Muscle of back (tissue), 11 donors: ENCODE data around the gene MTF2. TPM values are rescaled to one million over a fixed set of nuclear protein-coding genes. Genes with fewer than 3 reads are reported as not detected.
A peak's percentile ranks its signal among the peaks of the same experiment; 100 is the strongest.

Experiments used
- DNase-seq, 3 donors: peaks; one replicate each; pipeline versions ENCODE4 v3.0.0 to v3.0.0-alpha.2; 2013
- polyA plus RNA-seq, 10 donors: library from polyadenylated mRNA; unstranded; fragments of 120-200 nt; gene quantifications; one replicate each; pipeline ENCODE4 v1.2.1, GENCODE V29; 2013; ENCODE audit not compliant: insufficient read length in 10 of 10

MTF2 gene
- polyA plus RNA-seq, 10 donors: 17.3 to 31.0 (median 21.7) TPM

GRCh38 chr1:93180723-93181613 is 101.9 kb downstream of the MTF2 start, which contains the start of gene CCDC18:
TSS of gene CCDC18 (plus strand) at chr1:93180724. CDS start at chr1:93183362, 2,638 bp downstream.
- peak in 2 of 3 donors; percentile 26 to 51 for DNase-seq

- DNase-seq: no peak
These were observed 107.6 kb downstream of the MTF2 start for GRCh38 chr1:93186667-93187066.

Other genes starting within 250 kb of the MTF2 start
- gene RPL5, start 247.2 kb upstream of the MTF2 start, polyA plus RNA-seq: 1,000 to 10,000 TPM; 2,157 to 3,057 (median 2,691) TPM
- 10 to 100 TPM; 10.2 to 14.5 (median 11.8) TPM for gene DIPK1A, start 117.8 kb upstream of the MTF2 start, polyA plus RNA-seq
- 10 to 100 TPM; 21.1 to 31.7 (median 28.0) TPM for gene TMED5, start 101.1 kb downstream of the MTF2 start, polyA plus RNA-seq
- gene CCDC18, start 101.4 kb downstream of the MTF2 start, polyA plus RNA-seq: 1 to 10 TPM; 3.6 to 7.6 (median 5.2) TPM